GM12875 (cell line): ENCODE measurements around the gene GMEB1.

Source experiments
- H3K4me3 ChIP-seq: one replicate; pipeline ENCODE4 v1.5.1; 2011; ENCODE audit warnings: low read depth, low read length, control low read depth
- TF ChIP-seq, protein P1 (sequence below): IDR thresholded peaks from 2 replicates; pipeline ENCODE4 v1.5.1; 2011; ENCODE audit warnings: low read depth, mild to moderate bottlenecking, control low read depth, inconsistent platforms, low read length, moderate library complexity, borderline replicate concordance; ENCODE audit not compliant: insufficient read depth

The GMEB1 gene, protein sequence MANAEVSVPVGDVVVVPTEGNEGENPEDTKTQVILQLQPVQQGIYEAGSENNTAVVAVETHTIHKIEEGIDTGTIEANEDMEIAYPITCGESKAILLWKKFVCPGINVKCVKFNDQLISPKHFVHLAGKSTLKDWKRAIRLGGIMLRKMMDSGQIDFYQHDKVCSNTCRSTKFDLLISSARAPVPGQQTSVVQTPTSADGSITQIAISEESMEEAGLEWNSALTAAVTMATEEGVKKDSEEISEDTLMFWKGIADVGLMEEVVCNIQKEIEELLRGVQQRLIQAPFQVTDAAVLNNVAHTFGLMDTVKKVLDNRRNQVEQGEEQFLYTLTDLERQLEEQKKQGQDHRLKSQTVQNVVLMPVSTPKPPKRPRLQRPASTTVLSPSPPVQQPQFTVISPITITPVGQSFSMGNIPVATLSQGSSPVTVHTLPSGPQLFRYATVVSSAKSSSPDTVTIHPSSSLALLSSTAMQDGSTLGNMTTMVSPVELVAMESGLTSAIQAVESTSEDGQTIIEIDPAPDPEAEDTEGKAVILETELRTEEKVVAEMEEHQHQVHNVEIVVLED

DNA sequence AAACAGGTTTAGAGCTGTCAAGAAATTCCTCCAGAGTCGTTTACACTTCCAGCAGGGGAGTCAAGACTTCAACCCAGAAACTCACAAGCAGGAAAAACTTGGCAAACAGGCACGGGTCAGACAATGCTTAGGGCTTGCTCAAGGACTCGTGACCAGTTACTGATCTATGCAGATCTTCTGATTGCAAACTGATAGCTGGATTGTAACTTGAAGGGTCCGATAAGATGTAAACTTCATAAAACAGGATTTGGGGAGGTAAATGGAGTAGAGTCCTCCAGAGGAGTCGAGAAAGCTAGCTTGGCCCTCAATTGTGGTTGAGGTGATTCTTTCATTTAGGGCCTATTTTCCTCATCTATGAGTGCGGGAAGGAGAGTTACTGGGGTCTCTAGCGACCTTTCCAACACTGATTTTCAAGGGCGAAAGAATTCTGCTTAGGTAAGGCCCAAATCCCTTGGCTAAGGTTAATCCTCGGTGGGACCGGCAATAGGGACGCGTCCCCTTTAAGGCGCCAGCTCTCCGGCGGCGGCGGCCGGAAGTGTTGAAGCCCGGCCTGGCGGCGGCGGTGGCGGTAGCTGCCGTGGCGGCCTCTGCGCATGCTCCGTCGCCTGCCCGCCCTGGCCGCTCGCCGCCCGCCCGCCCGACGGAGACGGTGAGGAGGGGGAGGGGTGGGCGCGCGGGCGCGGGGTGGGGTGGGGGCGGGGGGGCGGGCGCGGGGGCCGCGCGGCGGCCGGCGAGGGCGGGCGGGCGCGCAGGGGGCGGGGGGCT, at the start of gene GMEB1:
Gene GMEB1, plus strand, starts transcription at position 594 of the 765 bp plus-strand sequence. CDS start 14,829 bp downstream, outside the sequence.
- TF ChIP-seq, protein P1, sequence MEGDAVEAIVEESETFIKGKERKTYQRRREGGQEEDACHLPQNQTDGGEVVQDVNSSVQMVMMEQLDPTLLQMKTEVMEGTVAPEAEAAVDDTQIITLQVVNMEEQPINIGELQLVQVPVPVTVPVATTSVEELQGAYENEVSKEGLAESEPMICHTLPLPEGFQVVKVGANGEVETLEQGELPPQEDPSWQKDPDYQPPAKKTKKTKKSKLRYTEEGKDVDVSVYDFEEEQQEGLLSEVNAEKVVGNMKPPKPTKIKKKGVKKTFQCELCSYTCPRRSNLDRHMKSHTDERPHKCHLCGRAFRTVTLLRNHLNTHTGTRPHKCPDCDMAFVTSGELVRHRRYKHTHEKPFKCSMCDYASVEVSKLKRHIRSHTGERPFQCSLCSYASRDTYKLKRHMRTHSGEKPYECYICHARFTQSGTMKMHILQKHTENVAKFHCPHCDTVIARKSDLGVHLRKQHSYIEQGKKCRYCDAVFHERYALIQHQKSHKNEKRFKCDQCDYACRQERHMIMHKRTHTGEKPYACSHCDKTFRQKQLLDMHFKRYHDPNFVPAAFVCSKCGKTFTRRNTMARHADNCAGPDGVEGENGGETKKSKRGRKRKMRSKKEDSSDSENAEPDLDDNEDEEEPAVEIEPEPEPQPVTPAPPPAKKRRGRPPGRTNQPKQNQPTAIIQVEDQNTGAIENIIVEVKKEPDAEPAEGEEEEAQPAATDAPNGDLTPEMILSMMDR: no peak
- H3K4me3 ChIP-seq: peak within 1 kb of the TSS; percentile 65

DNA sequence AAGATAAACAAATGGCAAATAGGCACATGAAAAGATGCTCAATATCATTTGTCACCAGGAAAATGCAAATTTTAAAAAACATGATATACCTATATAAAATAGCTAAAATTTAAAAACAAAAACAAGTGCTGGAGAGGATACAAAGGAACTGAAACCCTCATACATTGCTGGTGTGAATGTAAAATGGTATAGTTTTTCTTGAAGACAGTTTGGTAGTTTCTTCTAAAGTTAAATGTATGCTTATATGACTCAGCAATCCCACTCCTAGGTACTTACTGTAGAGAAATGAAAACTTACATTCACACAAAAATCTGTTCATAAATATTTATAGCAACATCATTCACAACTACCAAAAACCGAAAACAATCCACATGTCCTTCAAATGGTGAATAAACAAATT, 36.9 kb upstream of the GMEB1 start:
- TF ChIP-seq, protein P1: no peak

DNA sequence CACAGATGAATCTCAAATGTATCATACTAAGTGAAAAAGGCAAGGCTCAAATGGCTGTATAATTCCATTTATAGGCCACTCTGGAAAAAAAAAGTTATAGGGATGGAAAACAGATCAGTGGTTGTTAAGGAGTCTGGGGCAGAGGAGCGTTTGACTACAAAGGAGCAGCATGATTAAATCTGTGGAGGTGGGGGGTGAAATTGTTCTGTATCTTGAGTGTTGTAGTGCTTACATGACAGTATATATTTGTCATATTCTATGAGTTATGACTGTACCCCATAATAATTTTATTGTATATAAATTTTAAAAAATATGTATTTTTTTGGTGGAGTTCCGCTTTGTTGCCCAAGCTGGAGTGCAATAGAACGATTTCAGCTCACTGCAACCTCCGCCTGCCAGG, 36.0 kb upstream of the GMEB1 start:
- TF ChIP-seq, protein P1: no peak
- H3K4me3 ChIP-seq: no peak overlapping the region

More for the DNA sequence above, 36.9 kb upstream of the GMEB1 start:
- no peak overlapping the region for H3K4me3 ChIP-seq

DNA sequence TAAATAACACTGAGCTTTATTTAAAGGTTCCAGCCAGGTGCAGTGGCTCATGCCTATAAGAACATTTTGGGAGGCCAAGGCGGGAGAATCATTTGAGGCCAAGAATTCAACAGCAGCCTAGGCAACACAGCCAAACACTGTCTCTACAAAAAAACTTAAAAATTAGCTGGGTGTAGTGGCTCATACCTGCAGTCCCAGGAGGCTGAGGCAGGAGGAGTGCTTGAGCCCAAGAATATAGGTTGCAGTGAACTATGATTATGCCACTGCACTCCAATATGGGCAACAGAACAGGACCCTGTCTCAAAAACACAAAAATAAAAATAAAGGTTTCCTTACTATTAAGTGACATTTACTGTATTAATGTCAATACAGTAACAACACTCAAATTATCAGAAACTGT, 27.8 kb upstream of the GMEB1 start:
- TF ChIP-seq, protein P1: peak; percentile 50; the same call in 1 of the 2 replicates
- no peak overlapping the region for H3K4me3 ChIP-seq

DNA sequence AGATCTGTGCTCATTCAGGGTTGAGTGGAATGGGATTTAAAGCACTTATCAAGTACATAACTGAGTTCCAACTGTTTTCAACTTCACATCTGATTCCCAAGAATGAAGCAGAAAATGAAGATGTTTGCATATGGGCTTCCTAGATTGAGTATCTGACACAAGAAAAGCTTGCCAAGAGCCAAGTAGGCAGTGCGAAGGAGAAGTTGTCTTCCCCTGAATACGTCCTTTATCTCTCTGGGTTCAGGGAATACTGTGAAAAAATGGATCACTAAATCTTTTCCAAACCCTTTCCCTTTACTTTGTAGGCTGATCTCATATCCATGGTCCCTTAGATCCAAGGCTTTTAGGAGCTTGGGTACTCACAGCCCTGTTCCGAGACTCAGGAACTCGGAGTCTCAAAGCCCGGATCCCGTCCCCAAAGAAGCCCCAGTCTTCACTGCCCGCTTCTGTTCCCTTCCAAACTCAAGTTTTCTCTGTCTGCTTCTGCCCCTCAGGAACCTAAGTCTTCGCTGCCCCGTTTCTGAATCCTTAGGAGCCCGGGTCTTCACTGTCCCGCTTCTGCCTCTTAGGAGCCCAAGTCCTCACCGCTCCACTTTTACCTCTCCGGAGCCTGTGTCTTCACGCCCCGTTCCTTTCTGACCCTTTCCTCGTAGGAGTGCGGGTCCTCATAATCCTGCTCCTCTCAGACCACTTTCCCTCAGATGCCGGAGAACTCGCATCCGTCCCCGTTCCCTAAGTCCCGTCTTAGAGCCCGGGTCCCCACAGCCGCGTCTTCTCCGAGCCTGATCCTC, 26.3 kb upstream of the GMEB1 start:
- H3K4me3 ChIP-seq: peak overlapping the region; percentile 60
- TF ChIP-seq, protein P1: no peak

DNA sequence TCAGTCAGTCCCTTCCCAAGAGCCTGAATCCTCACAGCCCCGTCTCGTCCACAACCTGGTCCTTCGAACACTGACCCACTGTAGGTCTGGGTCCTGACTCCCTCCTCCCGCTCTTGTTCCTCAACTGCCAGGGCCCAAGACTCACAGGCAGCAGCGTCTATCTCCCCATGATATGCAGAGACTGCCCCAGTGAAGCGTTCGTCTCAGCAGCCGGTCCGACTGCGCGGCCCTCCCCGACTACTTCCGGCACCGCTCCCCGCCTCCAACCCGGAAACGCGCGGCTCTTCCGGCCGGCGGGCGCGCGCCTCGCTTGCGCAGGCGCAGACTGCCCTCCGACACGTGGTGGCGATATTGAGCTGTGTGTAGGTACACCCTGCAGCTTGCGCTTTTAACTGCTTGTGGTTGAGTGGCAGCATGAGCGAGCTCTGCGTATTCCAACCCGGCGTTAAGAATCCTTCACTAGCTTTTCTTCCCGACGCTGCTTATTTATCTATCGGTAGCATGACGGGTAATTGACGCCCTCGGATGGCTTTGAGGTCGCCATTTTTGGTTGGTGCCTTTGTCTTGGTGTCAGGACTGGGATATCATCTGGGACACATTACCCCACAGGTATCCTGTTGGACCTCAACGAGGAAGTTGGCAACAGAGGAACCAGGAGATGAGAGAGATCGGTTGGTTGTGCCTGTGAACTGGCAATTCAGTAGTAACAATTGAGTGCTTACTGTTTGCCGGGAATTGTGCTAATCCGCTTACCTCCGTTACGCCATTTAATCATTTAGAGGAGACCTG, 25.5 kb upstream of the GMEB1 start, which contains the start of gene TAF12:
Gene TAF12, minus strand, starts transcription at position 221 of the 789 bp plus-strand sequence. CDS start 20,986 bp downstream, outside the sequence.
- TF ChIP-seq, protein P1: peak; percentile 32; the same call in 1 of the 2 replicates
- peak within 1 kb of the TSS; percentile 60 for H3K4me3 ChIP-seq
